Lower leg skin (tissue), 3 donors: ENCODE results near the gene MEOX1.

Experiments
- POLR2A ChIP-seq, 2 donors: fragments of 450-650 bp; IDR thresholded peaks; one replicate each; pipeline ENCODE4 v1.6.1; 2016 to 2017; ENCODE audit warnings: antibody characterized with exemption in 2 of 2, mild to moderate bottlenecking in 1 of 2, moderate library complexity in 1 of 2
- TF ChIP-seq, protein P1 (sequence below), 3 donors: fragments of 450-650 bp; IDR thresholded peaks; one replicate each; pipeline ENCODE4 v1.5.1; 2016; ENCODE audit warnings: antibody characterized with exemption in 3 of 3, mild to moderate bottlenecking in 3 of 3, moderate library complexity in 2 of 3

DNA sequence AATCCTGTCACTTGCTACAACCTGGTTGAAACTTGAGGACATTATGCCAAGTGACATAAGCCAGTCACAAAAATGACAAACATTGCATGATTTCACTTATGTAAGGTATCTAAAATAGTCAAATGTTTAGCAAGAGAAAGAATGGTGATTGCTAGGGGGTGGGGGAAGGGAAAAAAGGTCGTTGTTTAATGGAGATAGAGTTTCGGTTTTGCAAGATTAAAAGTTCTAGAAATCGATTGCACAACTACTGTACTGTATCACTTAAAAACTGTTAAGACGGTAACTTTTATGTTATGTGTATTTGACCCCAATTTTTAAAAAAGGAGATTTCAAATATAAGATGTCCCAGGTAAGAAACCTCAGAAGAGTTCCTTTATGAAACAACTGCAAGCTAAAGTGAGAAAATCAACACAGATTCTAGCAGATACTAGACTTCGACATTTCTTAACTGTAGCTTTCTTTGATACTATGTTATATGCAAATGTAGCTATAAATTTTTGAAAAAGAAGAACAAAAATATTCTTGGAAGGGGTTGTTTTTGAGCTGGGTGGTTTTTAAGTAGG is 5.9 kb downstream of the MEOX1 start:
- TF ChIP-seq, protein P1, sequence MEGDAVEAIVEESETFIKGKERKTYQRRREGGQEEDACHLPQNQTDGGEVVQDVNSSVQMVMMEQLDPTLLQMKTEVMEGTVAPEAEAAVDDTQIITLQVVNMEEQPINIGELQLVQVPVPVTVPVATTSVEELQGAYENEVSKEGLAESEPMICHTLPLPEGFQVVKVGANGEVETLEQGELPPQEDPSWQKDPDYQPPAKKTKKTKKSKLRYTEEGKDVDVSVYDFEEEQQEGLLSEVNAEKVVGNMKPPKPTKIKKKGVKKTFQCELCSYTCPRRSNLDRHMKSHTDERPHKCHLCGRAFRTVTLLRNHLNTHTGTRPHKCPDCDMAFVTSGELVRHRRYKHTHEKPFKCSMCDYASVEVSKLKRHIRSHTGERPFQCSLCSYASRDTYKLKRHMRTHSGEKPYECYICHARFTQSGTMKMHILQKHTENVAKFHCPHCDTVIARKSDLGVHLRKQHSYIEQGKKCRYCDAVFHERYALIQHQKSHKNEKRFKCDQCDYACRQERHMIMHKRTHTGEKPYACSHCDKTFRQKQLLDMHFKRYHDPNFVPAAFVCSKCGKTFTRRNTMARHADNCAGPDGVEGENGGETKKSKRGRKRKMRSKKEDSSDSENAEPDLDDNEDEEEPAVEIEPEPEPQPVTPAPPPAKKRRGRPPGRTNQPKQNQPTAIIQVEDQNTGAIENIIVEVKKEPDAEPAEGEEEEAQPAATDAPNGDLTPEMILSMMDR (IDR thresholded peaks at IDR 0.05): no peak
- no peak for TF ChIP-seq POLR2A (IDR thresholded peaks at IDR 0.05)
